HFFc6 (cell line): ENCODE measurements around the gene RANBP2. TPM values are rescaled to one million over a fixed set of nuclear protein-coding genes. Genes with fewer than 3 reads are reported as not detected.

Source experiments
- DNase-seq: peaks from one replicate; pipeline ENCODE4 v3.0.0-alpha.2; 2018
- H3K27ac Mint-ChIP-seq: 2 replicates; pipeline ENCODE4 v1.8.0; 2020; ENCODE audit warnings: mild to moderate bottlenecking, mixed read lengths
- H3K27me3 Mint-ChIP-seq: 2 replicates; pipeline ENCODE4 v1.8.0; 2021; ENCODE audit warnings: mild to moderate bottlenecking, moderate library complexity, mixed read lengths; ENCODE audit not compliant: insufficient read depth
- H3K36me3 Mint-ChIP-seq: 2 replicates; pipeline ENCODE4 v1.8.0; 2021; ENCODE audit warnings: low read depth, mixed read lengths
- H3K4me1 Mint-ChIP-seq: 2 replicates; pipeline ENCODE4 v1.8.0; 2020; ENCODE audit warnings: low read depth, mixed read lengths
- H3K4me3 Mint-ChIP-seq: 2 replicates; pipeline ENCODE4 v1.8.0; 2020; ENCODE audit warnings: mild to moderate bottlenecking, moderate library complexity, mixed read lengths
- H3K9me3 Mint-ChIP-seq: 2 replicates; pipeline ENCODE4 v1.8.0; 2020; ENCODE audit warnings: mild to moderate bottlenecking, mixed read lengths
- total RNA-seq, 6 experiments: library from RNA; stranded (reverse); fragmentation: NEBNext Ultra II Directional; extraction: Animal tissue kit (Norgen Biotek cat#: 25700); gene quantifications; 2 replicates in 1 of 6; 3 replicates in 5 of 6; pipeline ENCODE4 v1.2.3, GENCODE V29; 2021
- TF ChIP-seq, protein P1 (sequence below): fragments of 200-600 bp; sonication (generic); IDR thresholded peaks from 2 replicates; pipeline ENCODE4 v1.5.0; 2021; ENCODE audit warnings: antibody characterized with exemption, mild to moderate bottlenecking

Gene RANBP2
- total RNA-seq, 6 experiments from 2014 or later: 48.3 to 69.4 (median 59.8) TPM

DNA sequence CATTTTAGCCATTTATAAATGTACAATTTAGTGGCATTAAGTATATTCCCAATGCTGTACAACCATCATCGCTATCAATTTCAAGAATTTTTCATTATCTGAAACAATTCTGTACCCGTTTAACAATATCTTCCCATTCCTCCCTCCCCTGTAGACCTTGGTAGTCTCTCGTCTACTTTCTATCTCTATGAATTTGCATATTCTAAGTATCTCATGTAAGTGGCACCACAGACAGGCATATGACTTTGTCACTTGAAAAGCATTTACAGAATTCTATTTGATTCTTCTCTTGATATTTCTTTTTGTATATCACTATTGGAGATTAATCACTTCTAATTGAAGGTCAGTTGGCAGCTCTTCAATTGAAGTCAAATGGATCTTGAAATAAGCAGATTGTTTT lies 115.3 kb downstream of the RANBP2 start:
- TF ChIP-seq, protein P1, sequence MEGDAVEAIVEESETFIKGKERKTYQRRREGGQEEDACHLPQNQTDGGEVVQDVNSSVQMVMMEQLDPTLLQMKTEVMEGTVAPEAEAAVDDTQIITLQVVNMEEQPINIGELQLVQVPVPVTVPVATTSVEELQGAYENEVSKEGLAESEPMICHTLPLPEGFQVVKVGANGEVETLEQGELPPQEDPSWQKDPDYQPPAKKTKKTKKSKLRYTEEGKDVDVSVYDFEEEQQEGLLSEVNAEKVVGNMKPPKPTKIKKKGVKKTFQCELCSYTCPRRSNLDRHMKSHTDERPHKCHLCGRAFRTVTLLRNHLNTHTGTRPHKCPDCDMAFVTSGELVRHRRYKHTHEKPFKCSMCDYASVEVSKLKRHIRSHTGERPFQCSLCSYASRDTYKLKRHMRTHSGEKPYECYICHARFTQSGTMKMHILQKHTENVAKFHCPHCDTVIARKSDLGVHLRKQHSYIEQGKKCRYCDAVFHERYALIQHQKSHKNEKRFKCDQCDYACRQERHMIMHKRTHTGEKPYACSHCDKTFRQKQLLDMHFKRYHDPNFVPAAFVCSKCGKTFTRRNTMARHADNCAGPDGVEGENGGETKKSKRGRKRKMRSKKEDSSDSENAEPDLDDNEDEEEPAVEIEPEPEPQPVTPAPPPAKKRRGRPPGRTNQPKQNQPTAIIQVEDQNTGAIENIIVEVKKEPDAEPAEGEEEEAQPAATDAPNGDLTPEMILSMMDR: no peak
- Mint-ChIP-seq H3K27me3 (no peaks in the 10 kb centered on the region), H3K36me3 (peaks cover 31% of the 10 kb centered on the region), H3K9me3 (peaks cover 15% of the 10 kb centered on the region), H3K4me1 (peaks cover 6% of the 10 kb centered on the region; the same call in 1 of the 2 replicates), H3K4me3 (no peak overlapping the region), H3K27ac (no peak overlapping the region)
- DNase-seq: no peak

DNA sequence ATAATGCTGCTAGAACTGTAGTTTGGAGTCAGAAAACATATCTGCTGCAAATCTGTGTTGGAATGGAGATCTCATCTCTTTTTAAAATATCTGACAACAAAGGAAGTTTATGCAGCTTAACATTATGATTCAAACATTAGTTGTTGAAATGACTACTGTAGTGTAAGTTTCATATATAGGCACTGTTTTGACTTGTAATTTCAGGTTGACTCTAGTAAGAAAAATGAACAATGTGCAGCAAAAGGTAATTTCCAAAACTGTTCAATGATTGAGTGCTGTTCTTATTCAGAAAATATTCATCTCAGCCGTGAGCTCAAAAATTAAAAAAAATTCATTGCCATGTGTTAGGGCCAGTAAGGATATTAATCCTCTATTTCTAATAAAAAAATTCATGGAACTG lies 115.8 kb downstream of the RANBP2 start:
- no peak overlapping the region for H3K4me3 Mint-ChIP-seq
- no peaks in the 10 kb centered on the region for H3K27me3 Mint-ChIP-seq
- TF ChIP-seq, protein P1: no peak
- peaks cover 6% of the 10 kb centered on the region; the same call in 1 of the 2 replicates for H3K4me1 Mint-ChIP-seq
- DNase-seq: no peak
- no peak overlapping the region for H3K27ac Mint-ChIP-seq
- peaks cover 19% of the 10 kb centered on the region for H3K9me3 Mint-ChIP-seq
- peaks cover 36% of the 10 kb centered on the region for H3K36me3 Mint-ChIP-seq

Other genes with a start within 250 kb of the RANBP2 start
- gene LIMS1, start 185.0 kb upstream of the RANBP2 start, total RNA-seq: 10 to 100 TPM; 57.0 to 58.7 (median 57.8) TPM
- gene CCDC138, start 67.3 kb downstream of the RANBP2 start, total RNA-seq: 1 to 10 TPM; 2.7 to 4.9 (median 4.1) TPM